Mucosa of gallbladder (tissue), 1 donor: ENCODE results near the gene CCDC157. TPM values are rescaled to one million over a fixed set of nuclear protein-coding genes. Genes with fewer than 3 reads are reported as not detected.

ENCODE experiments used
- DNase-seq: peaks from one replicate; pipeline ENCODE4 v3.0.0-alpha.2; 2020; ENCODE audit warnings: low spot score
- total RNA-seq: library from RNA; stranded (reverse); gene quantifications from one replicate; pipeline ENCODE4 v1.2.1, GENCODE V29; 2021
- donor health status: DM: no; HTN: no; CAD: no.

The CCDC157 gene
- 6.5 TPM for total RNA-seq

DNA sequence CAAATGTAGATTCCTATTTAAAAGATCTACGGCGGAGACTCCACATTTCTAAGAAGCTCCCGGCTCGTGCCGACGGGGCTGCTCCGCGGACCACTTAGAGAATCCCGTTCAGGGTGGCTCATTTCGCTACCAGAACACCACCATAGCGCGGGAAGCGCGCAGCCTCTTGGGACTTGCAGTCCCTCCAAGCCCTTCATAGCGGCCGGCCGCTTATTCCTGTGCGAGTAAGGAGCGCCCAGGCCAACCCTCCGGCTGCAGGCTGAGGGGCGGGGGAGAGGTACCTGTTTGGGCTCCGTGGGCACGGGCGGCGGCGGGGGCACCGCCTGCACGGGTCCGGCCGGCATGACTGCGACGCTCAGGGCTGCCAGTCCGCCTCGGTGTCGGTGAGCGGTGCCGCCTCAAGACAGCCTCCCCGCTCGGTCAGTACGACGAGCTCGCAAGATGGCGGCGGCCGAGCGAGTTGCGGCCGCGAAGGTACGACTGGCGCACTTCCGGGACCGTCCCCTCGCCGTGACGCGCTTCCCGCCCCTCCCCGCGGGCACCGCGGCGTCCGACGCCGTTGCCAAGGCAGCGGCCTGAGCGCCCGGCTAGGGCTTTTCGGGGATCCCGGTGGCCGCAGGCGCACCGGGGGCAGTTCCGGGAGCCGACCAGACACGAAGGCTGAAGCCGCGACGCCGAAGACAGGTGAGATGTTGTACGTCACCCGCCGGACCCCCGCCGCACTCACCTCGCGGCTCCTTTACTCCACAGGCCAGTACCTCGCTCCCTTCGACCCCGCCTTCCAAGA, at the start of gene CCDC157, which contains the start of gene SF3A1:
TSS of gene CCDC157 (plus strand) at position 559 of the 787 bp plus-strand sequence. CDS start 8,994 bp downstream, outside the sequence.
TSS of gene SF3A1 (minus strand) at position 446 of the 787 bp plus-strand sequence. CDS start at position 344, 102 bp downstream.
- DNase-seq, result peak; percentile 88

DNA sequence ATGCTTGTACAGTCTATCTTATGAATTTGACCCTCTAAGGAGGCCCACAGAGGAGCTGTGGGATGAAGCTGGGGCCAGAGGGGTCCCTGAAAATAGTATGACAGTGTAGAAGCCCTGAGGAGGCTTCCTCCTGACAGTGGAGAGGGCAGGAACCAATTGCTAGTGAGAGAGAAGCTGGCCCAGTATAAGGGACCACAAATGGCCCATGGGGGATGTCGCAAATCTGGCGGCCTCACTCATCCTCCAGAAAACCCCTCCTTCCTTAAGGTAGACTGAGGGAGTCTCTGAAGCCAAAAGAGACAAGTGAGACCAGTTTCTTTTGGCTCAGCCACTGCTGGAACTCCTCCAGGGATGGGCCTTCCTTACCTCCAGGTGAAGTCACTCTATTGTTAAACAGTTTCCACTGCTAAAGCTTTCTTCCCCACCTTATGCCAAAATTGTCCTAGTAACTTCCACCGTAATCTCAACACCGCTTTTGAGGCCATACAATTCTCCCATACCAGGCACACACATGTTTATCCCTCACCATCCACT, 49.7 kb upstream of the CCDC157 start:
- no peak for DNase-seq

DNA sequence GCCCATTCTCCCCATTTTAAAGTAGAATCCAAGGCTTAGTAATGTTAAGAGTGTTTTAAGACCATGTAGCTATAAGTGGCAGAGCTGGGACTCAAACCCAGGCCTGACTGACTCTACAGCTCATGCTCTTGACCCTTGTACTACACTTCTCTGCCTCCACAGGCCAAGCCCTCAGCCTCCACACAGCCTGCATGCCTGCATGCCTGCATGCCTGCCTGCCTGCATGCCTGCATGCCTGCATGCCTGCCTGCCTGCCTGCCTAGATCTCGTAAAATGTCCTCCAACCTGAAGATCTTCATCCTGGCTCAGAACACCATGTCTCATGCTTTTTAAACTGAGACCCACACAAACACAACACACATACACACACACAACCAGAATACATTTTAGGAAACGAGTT, 48.7 kb upstream of the CCDC157 start:
- DNase-seq, result no peak

DNA sequence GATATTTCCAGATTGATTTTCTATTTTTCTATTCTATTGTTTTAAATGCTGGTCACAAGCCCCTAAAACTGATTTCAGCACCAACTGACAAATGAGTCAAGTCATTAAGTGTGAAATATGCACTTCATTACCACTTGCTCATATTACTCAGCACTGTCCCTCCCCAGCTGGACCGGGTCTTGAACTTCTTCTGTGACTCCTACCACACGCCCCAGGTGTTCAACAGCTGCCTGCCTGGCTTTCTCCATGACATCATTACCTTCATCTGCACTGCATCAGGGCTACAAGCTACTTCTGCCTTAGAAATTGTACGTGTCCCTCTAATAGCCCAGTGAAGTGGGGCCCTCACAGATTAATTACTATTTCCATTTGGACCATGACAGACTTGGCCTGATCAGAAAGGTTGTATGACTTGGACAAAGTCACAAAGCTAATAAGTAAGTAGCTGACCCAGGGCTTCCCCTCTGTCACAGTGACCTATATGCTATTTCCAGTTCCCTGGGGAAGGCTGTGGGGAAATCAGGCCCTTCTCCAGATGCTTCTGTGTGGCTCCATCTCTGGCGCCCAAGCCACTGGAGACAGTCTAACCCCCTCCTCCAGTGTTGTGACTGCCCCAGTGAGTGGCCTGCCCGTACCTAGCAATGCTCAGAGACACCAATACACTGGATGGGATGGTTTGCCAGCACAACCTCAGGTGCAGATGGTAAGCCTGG, 48.1 kb upstream of the CCDC157 start:
- DNase-seq, result no peak

DNA sequence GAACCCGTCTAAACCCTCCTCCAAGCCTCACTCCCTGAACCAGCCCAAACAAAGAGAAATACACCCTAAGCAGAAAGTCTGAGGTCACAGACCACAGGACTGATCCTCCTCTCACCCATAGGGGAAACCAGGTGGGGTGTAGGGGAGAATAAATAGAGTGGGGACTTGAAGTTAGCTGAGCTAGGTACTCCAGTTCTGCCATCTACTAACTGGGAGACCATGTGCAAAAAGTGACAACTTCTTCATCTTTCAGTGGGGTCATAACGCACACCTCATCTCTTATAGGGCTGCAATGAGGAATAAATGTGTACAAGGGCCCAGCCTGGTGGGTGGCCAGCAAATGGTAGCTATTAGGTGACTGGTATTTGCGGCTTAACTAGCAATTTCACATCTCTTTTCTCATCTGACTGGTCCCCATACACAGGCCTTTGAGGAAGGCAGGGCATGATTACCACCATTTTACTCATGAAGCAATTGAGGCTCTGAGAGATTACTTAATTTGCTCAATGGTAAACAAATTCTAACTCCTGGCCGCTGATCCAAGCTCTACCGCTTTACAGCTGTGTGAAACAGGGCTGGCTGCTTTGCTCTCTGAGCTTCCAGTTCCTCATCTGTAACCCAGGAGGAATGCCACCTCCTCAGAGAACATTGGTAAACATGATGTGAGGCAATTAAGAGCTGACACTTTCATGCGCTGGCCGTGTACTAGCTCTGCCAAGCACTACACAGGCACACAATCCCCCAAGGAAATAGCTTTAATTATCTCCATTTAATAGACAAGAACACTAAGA, 46.7 kb upstream of the CCDC157 start:
- DNase-seq, result peak; percentile 70

DNA sequence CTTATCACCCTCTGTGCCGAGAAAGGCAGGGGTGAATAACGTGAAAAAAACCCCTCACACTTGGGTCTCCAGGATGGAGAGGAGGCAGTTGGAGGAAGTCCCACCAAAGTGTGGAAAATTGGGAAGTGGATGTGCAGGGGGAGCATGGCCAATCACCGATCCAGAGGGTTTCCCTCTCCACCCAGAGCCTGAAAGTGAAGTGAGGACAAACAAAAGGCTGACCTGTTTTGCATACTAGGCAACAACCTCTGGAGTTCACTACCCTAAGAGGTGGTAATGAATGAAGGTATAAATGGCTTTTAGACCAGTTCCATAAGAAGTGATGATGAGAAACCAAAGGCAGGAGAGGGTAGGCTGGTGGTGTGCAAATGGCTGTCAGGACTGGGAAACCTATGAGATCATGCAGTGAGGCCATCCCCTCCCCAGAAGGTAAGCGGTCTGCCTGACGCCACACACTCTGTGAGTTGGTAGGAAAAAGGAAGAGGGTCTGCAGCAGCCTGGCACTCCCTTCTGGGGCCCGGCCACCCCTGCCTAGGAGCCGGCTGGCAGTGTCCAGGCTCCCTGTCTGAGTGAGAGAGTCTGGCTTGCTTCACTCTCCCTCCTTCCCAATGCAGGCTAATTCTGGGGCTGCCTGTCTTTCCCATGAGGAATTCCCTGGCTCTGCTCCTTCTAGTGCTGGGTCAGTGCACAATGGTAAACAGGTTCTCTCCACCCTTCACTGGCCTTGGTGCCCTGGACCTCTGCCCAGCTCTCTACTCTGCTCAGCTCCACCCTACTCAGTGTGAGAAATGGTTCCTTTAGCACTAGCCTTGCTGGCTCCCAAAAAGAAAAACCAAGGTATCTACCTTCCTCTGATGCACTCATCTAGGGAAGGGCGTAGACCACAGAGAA, 45.7 kb upstream of the CCDC157 start:
- peak; percentile 87 for DNase-seq

DNA sequence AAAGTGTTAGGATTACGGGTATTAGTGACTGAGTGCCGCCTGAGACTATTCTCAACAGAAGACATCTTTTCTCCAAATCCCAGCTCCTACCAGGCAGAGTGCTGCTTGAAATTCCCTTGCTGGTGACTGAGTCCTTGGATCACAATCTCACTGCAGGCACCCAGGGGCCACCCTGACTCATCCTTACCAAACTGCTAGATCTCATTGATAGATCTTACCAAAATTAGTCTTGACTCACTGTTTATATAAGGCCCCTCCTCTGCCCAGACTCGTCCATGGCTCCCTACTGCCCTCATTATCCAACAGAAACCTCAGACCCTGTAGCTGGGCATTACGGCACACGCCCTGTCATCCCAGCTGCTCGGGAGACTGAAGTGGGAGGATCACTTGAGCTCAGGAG, 44.8 kb upstream of the CCDC157 start:
- DNase-seq, result no peak

DNA sequence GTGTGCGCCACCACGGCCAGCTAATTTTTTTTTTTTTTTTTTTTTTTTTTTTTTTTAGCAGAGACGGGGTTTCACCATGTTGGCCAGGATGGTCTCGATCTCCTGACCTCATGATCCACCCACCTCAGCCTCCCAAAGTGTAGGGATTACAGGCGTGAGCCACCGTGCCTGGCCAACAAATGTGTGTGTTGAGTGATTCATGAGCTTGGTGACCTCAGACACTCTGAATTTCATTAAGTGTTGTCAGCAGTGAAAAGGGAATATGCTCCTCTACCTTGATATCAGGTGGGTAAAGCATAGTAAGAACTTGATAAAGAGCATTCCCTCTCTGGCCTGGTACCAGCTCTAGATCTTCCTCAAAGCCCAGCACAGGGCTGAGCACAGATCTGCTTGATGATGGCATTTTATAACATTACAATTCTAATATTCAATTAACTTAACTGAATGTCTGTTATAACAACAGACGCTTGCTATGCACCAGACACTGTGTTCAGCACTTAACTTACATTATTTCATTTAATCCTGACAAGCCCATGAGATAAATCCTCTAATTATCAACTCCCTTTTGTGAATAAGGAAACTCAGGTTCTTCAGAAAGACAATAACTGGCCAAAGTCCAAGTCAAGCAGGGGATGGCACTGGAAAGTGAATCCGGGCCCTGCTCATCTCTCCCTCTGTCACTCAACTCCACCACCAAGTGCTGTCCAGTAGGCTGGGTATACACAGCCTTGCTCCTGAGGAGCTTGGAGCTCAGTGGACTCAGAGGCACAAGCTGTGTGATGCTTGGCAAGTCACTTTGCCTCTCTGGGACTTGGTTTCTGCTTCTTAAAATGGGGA, 43.1 kb upstream of the CCDC157 start:
- DNase-seq, result no peak

DNA sequence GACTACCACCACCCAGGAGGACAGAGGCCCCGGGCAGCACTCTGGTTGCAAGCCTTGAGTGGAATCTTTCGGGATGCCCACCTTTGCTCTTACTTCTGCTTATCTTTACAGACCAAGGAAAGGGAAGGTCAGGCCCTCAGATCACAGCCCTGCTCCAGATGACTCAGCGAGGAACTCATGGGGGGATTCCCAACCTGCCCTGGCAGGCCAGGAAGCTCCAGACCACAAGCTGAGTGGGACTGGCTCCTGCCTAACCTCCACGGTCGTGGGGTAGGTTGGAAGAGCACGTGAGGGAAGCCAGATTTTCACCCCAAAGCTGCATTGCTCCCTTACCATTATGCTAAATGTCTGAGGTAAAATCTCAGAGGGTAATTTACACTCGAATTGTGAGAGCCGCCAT, 41.9 kb upstream of the CCDC157 start:
- no peak for DNase-seq

DNA sequence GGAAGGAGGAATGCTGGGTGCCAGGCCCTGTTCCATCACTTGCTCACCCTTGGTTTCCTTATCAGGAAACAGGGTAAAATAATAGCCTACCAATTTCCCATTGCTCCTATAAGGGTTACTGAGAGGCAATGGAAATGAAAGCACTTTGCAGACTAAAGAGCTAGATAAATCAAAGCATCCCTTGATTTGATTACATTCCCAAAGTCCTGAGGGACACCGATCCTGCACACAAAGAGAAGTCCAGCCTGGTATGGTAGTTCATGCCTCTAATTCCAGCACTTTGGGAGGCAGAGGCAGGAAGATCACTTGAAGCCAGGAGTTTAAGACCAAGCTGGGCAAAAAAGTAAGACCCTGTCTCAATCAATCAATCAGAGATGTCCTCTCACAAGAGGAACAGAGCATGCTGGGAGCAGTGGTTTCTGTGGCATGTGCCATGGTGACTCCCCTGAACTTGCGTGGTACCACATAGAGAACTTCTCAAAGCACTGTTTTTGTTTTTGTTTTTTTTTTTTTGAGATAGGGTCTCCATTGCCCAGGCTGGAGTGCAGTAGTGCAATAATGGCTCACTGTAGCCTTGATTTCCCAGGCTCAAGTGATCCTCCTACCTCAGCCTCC, 40.7 kb upstream of the CCDC157 start:
- no peak for DNase-seq

DNA sequence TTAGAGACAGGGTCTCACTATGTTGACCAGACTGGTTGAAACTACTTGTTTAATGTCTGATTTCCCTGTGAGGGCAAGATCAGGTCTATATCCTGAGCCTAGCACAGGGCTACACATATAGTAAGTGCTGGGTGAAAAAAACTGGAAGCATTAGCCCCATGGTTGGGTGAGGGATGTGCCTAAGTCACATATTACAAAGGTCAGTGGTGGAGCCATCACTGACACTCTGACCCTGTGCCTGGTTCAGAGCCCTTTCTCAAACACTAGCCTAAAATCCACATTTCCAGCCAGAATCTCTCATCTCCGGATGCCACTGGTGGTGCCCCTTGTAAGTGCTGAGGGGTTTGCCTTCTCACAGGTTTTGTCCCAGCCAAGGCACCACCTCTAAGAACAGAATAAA, 39.0 kb upstream of the CCDC157 start:
- DNase-seq, result no peak

DNA sequence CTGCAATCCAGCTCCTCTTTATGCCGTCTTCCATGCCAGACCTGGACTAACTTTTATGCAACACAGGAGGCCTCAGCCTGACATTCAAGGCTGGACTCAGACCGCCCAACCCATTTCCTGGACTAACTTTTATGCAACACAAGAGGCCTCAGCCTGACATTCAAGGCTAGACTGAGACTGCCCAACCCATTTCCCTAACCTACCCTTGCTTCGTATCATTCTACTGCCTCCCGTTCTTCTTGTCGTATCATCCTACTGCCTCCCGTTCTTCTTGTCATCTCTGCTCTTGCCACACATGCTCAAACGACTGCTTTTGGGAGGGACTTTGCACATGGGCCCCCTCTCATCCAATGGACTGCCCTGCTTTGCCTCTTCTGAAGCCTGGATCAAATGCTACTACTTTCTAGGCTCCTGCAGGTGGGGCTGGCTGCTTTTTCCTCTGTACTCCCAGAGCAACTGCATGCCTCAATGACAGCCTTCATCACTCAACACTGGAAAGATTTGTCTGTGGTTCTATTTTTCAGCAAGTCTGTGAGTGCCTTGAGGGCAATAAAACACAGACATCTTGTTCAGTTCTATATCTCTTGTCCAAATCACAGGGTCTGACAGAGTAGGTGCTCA, 37.9 kb upstream of the CCDC157 start:
- DNase-seq, result no peak

DNA sequence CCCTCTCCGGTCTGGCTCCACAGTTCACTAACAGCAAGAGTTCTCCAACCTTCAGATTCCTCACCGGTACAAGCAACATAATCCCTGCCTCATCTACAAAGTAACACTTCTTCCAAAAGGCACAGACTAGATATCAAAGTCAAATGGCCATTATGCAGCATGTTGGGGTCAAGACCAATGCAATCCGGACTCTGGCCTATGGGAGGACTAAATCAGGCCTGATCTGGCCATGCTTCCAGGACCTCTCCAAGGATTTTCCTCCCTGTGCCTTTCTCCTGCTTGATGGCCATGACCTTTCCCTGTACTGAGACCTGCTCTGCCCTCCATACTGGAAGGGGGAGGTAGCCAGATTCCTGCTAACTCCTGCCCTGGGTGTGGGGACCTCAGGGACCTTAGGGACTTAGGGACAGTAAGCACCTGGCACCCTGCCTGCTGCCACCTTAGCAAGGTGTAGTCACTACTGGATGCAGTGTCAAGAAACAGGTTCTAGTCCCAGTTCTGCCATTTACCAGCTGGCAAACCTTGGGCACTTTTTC, 36.7 kb upstream of the CCDC157 start:
- no peak for DNase-seq

DNA sequence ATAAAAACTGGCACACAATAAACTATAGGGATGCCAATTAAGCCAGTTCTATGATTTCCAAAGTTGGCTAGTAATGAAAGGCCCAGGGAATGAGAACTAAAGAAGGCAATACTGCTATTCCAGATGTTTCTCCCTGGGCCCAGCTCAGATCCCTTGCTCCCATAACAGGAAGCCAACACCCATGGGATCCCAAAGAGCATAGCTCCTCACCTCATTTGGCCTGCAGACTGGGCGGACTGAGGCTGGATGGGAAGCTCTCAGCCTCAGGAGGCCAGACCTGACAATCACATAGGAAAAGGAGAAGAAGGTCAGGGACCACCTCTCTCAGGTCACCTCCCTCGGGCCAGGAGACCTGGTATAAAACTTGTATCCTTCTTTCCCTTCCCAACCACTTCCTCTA, 35.3 kb upstream of the CCDC157 start:
- no peak for DNase-seq

DNA sequence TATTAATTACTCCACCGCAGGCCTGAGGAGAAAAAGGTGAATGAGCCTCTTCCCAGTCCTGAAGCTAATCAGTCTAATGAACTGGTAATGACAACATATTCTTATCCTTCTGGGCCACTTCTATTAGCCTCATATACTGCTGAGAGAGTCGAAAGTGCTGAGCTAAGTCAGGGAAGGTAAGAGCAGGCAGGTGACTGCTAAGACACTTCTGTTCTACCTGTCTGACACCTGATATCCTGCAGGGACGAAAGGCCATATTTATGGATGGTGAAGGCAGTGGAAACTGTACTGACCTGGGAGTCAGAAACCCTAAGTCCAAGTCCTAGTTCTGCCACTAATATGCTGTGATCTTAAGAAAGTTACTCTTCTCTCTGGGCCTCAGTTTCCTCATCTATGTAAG, 33.6 kb upstream of the CCDC157 start:
- DNase-seq, result no peak

DNA sequence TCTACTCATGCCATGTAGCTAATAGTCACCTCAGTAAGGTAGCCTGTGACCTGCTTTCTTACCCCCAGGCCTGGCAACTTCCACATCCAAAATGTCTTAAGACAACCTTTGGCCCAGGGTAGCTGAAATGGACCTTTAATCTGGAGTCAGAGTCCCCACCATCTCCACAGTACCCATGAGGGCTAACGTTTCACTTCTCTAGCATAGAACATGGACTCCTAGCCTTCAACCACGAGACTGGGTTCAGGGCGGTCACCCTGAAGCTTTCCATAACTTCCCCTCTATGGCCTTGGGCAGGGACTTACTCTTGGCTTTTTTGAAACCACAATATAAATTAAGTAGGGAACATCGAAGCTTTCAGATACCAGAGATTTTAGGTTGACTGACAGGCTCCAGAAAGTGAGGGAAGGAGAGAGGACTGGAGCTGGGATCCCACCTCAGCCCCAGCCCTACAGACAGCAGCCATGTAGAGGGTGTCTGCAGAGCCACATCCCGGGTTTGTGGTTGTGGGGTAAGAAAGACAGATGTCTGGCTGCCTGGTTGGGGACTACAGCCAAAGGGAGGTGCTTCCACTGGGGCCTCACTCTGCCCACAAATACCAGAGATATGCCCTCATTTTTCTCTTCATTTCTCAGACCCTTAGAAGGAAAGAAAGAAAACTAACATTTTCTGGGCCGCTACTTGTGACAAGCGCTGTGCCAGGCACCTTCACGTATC, 32.6 kb upstream of the CCDC157 start:
- no peak for DNase-seq

DNA sequence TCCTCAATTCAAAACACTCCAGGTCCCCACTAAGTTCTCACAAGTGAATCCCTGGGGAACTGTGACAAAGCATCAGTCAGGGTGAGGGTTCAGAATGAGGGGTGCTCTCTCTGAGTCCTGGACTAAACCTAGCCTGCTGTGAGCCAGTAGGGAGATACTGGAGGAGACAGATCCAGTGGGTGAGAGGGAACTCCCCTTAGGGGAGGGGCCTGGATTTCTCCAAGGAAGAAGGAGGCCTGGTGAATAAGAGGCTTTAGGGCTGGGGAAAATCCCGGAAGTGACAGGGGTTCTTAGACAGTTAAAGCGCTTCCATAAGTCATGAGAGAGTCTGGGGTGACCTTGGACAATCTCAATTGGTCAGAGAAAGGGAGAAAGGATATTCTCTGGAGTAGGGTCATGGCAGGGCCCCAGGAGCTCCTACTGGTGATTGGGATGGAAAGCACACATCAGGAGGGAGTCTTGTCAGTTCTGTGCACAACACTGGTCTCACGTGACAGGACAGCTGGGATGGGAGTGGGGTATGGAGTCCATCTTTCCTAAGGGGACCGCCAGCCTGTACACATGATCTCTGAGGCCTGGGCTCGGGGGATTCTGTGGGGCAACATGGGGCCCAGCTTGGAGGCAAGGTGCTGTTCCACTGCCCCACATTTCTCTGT, 31.6 kb upstream of the CCDC157 start:
- peak; percentile 50 for DNase-seq
